ENCODE results near the gene SYNDIG1. TPM values are rescaled to one million over a fixed set of nuclear protein-coding genes. Genes with fewer than 3 reads are reported as not detected.

The SYNDIG1 gene
- total RNA-seq, 1 experiment from 2014 or later, result not detected

DNA sequence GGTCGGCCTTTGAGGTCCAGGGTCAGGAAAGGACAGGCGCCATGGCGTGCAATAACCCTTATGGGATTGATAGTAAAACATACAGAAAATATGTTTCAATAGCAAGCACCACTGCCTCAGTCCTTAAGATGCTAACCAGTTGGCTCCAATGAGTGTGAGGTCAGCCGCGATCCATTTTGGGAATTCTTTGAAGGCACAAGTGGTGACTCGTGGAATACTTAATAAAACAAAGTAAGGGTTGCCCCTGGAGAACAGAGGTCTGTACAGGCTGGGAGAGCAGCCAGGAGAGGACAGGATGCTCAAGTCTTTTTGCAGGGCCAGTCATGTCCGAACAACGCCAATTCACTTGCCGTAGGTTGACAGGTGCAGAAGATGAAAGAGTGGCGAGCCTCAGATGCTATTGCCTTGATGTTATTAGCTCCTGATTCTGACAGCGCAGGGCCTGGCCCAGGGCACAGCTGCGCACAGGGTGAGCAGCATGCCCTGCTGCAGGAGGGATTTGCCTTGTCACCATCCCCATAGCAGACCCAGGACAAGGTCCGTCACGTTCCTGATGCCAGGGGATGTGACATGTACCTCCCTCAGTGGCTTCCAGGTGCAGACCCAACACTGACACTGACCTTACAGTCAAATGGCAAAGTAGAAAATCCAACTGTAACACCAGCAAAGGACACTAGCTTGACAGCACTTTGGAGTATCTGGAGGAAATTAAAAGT is 21.8 kb downstream of the SYNDIG1 start:
- Mint-ChIP-seq H3K36me3 (ENCODE audit: insufficient read depth, unreplicated experiment) (no peaks in the 10 kb centered on the region), H3K4me3 (ENCODE audit: unreplicated experiment) (no peak overlapping the region), H3K4me1 (ENCODE audit: low read depth, unreplicated experiment) (no peaks in the 10 kb centered on the region), H3K27me3 (ENCODE audit: insufficient read depth, unreplicated experiment) (peaks cover 11% of the 10 kb centered on the region), H3K9me3 (ENCODE audit: unreplicated experiment) (no peaks in the 10 kb centered on the region), H3K27ac (ENCODE audit: unreplicated experiment) (no peak overlapping the region)
- no peaks in the 10 kb centered on the region for H3K27me3 ChIP-seq (replicated peaks; ENCODE audit: control insufficient read depth, insufficient read depth, low read length)
- DNase-seq, result no peak
- no peak overlapping the region for H3K4me3 ChIP-seq (ENCODE audit: low read depth, low read length)
- intact Hi-C loops (cut with micrococcal nuclease; ENCODE audit: unreplicated experiment), result no loop called here
- POLR2A ChIA-PET, result no interaction called here
- H3K4me1 ChIP-seq, result no peaks in the 10 kb centered on the region
- no TSS peak for BruUV-seq (replicated peaks)
- CTCF ChIA-PET, result no interaction called here
- H3K36me3 ChIP-seq (ENCODE audit: control insufficient read depth, insufficient read depth, low read length), result no peaks in the 10 kb centered on the region
- TF ChIP-seq CTCF (IDR thresholded peaks at IDR 0.05; ENCODE audit: insufficient read depth in 1 of 2, low read depth in 1 of 2, low read length in 1 of 2, severe bottlenecking in 1 of 2, unreplicated experiment in 1 of 2), result no peak
- no peaks in the 10 kb centered on the region for H3K9me3 ChIP-seq

DNA sequence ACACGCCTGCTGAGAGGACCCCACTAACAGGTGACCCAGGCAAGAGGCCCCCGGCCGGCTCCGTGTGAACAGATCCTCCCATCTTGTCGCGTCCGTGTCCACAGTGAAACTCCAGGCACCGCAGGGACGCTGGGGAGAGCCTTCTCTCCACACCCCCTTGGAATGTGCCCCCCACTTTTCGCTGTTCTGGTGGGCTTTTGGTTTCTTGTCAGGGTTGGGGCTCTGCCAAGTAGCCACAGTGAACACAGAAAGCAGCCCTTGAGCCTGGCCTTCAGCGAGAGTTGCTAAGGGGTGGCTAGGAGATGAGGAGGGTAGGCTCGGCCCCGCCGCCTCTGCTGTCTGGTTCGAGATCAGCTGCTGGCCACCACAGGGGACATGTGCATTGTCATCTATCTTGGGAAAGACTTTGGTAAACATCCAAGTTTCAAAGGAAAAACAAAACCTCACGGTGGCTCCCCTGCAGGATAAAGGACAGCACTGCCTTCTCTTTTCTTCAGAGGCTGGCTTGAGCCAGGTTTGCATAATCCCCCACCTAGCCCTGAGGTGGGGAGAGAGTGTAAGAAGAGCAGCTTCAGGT is 22.7 kb downstream of the SYNDIG1 start:
- Histone ChIP-seq H3K27me3 (replicated peaks; ENCODE audit: control insufficient read depth, insufficient read depth, low read length) (no peaks in the 10 kb centered on the region), H3K4me3 (ENCODE audit: low read depth, low read length) (no peak overlapping the region), H3K36me3 (ENCODE audit: control insufficient read depth, insufficient read depth, low read length) (no peaks in the 10 kb centered on the region), H3K9me3 (no peaks in the 10 kb centered on the region), H3K4me1 (no peaks in the 10 kb centered on the region)
- peak in 1 of 2 experiments; percentile 11 for TF ChIP-seq CTCF (IDR thresholded peaks at IDR 0.05; ENCODE audit: insufficient read depth in 1 of 2, low read depth in 1 of 2, low read length in 1 of 2, severe bottlenecking in 1 of 2, unreplicated experiment in 1 of 2)
- no peak for DNase-seq
- H3K27me3 Mint-ChIP-seq (ENCODE audit: insufficient read depth, unreplicated experiment), result peaks cover 11% of the 10 kb centered on the region
- no peak overlapping the region for H3K27ac Mint-ChIP-seq (ENCODE audit: unreplicated experiment)
- H3K4me1 Mint-ChIP-seq (ENCODE audit: low read depth, unreplicated experiment), result no peaks in the 10 kb centered on the region
- no TSS peak for BruUV-seq (replicated peaks)
- ChIA-PET CTCF (no interaction called here), POLR2A (no interaction called here)
- intact Hi-C loops (cut with micrococcal nuclease; ENCODE audit: unreplicated experiment), result no loop called here
- H3K36me3 Mint-ChIP-seq (ENCODE audit: insufficient read depth, unreplicated experiment), result no peaks in the 10 kb centered on the region
- no peak overlapping the region for H3K4me3 Mint-ChIP-seq (ENCODE audit: unreplicated experiment)
- H3K9me3 Mint-ChIP-seq (ENCODE audit: unreplicated experiment), result no peaks in the 10 kb centered on the region

- H3K36me3 Mint-ChIP-seq (ENCODE audit: insufficient read depth, unreplicated experiment), result no peaks in the 10 kb centered on the region
- no peak overlapping the region for H3K4me3 Mint-ChIP-seq (ENCODE audit: unreplicated experiment)
- no peaks in the 10 kb centered on the region for H3K9me3 Mint-ChIP-seq (ENCODE audit: unreplicated experiment)
- Histone ChIP-seq H3K4me3 (ENCODE audit: low read depth, low read length) (no peak overlapping the region), H3K36me3 (ENCODE audit: control insufficient read depth, insufficient read depth, low read length) (no peaks in the 10 kb centered on the region), H3K4me1 (no peaks in the 10 kb centered on the region), H3K27me3 (replicated peaks; ENCODE audit: control insufficient read depth, insufficient read depth, low read length) (no peaks in the 10 kb centered on the region), H3K9me3 (no peaks in the 10 kb centered on the region)
- no TSS peak for BruUV-seq (replicated peaks)
- H3K27ac Mint-ChIP-seq (ENCODE audit: unreplicated experiment), result no peak overlapping the region
- no peaks in the 10 kb centered on the region for H3K4me1 Mint-ChIP-seq (ENCODE audit: low read depth, unreplicated experiment)
- TF ChIP-seq CTCF (IDR thresholded peaks at IDR 0.05; ENCODE audit: insufficient read depth in 1 of 2, low read depth in 1 of 2, low read length in 1 of 2, severe bottlenecking in 1 of 2, unreplicated experiment in 1 of 2), result no peak
- peaks cover 11% of the 10 kb centered on the region for H3K27me3 Mint-ChIP-seq (ENCODE audit: insufficient read depth, unreplicated experiment)
- no peak for DNase-seq
- CTCF ChIA-PET, result interaction anchor here (0.6 kb wide), 1 partner anchor 1365 kb away, joined by 3 read pairs; no protein-coding TSS in a partner anchor
- POLR2A ChIA-PET, result no interaction called here
- intact Hi-C loops (cut with micrococcal nuclease; ENCODE audit: unreplicated experiment), result no loop called here
These were observed 23.3 kb downstream of the SYNDIG1 start for GRCh38 chr20:24492698-24493097.
